Testis (tissue), 3 donors: ENCODE results near the gene KCNQ5. TPM values are rescaled to one million over a fixed set of nuclear protein-coding genes. Genes with fewer than 3 reads are reported as not detected.

Experiments
- DNase-seq: peaks from one replicate; pipeline ENCODE4 v3.0.0-alpha.2; 2019
- H3K27ac ChIP-seq, 2 donors: fragments of 200-600 bp; sonication (generic); one replicate each; pipeline ENCODE4 v1.5.1; 2019
- H3K27me3 ChIP-seq: fragments of 200-600 bp; sonication (generic); one replicate; pipeline ENCODE4 v1.5.1; 2019
- H3K36me3 ChIP-seq: fragments of 200-600 bp; sonication (generic); one replicate; pipeline ENCODE4 v1.5.1; 2017; ENCODE audit warnings: low read depth; ENCODE audit errors: missing control alignments
- H3K4me1 ChIP-seq: fragments of 200-600 bp; sonication (generic); one replicate; pipeline ENCODE4 v1.5.1; 2019
- H3K4me3 ChIP-seq, 2 donors: fragments of 200-600 bp; sonication (generic); one replicate each; pipeline ENCODE4 v1.5.1; 2017 to 2019
- H3K9me3 ChIP-seq: fragments of 200-600 bp; sonication (generic); one replicate; pipeline ENCODE4 v1.5.1; 2017
- POLR2A ChIP-seq: fragments of 450-650 bp; IDR thresholded peaks from one replicate; pipeline ENCODE4 v1.6.1; 2017; ENCODE audit warnings: antibody characterized with exemption, mild to moderate bottlenecking, moderate library complexity
- WGBS, 2 donors: methylation state at CpG; one replicate each; pipeline ENCODE4 v1.1.5; 2018; 5-methylcytosine and 5-hydroxymethylcytosine counted together
- intact Hi-C: fragments of 100-400 bp; cut with DNase I; formaldehyde crosslinking; loops from one replicate; pipeline ENCODE4 v1.15.1; 2023; ENCODE audit warnings: low total_unique reads
- polyA plus RNA-seq: library from polyadenylated mRNA; stranded (reverse); fragments of 350-450 nt; fragmentation: Illumina TruSeq; extraction: RNeasy Lipid Tissue Mini Kit (QIAGEN cat#74804); gene quantifications from one replicate; pipeline ENCODE4 v1.2.3, GENCODE V29; 2014; ENCODE audit warnings: low read depth, low replicate concordance; ENCODE audit not compliant: insufficient read depth
- total RNA-seq, 2 donors: library from RNA; depleted of rRNA; stranded (reverse); fragments of >200 nt; gene quantifications; one replicate each; pipeline ENCODE4 v1.2.3, GENCODE V29; 2016
- TF ChIP-seq, protein P1 (sequence below), 3 experiments: fragments of 450-650 bp in 2 of 3; fragments of 200-600 bp in 1 of 3; sonication (generic) in 1 of 3; IDR thresholded peaks; one replicate each; pipeline ENCODE4 v1.5.1; 2016 to 2019; ENCODE audit warnings: antibody characterized with exemption in 3 of 3, mild to moderate bottlenecking in 2 of 3, moderate library complexity in 1 of 3

Gene KCNQ5
- total and polyA plus RNA-seq, 3 donors from 2014 or later: 0.43 to 1.1 (median 0.73) TPM

DNA sequence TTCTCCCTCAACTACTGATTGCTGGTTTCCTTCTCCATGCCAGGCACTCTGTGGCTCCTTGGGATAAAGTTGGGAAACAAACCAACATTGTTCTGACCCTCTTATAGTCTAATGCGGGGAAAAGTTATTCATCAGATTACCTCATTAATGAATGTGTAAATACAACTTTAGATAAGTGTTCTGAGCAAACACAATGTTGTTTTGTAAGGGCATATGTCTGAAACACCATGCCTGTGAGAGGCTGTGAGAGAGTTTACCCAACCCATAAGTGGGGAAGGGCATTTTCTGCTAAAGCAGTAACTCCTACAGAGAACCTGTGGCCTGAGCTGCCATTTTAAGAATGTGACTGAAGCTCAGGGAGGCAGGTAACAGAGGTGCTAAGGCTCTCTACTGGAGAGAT lies 319.9 kb downstream of the KCNQ5 start:
- intact Hi-C loops: no loop called here
- TF ChIP-seq POLR2A: no peak
- TF ChIP-seq, protein P1, sequence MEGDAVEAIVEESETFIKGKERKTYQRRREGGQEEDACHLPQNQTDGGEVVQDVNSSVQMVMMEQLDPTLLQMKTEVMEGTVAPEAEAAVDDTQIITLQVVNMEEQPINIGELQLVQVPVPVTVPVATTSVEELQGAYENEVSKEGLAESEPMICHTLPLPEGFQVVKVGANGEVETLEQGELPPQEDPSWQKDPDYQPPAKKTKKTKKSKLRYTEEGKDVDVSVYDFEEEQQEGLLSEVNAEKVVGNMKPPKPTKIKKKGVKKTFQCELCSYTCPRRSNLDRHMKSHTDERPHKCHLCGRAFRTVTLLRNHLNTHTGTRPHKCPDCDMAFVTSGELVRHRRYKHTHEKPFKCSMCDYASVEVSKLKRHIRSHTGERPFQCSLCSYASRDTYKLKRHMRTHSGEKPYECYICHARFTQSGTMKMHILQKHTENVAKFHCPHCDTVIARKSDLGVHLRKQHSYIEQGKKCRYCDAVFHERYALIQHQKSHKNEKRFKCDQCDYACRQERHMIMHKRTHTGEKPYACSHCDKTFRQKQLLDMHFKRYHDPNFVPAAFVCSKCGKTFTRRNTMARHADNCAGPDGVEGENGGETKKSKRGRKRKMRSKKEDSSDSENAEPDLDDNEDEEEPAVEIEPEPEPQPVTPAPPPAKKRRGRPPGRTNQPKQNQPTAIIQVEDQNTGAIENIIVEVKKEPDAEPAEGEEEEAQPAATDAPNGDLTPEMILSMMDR (IDR thresholded peaks at IDR 0.05): no peak
- Histone ChIP-seq H3K27me3 (no peaks in the 10 kb centered on the region), H3K9me3 (no peaks in the 10 kb centered on the region), H3K4me1 (no peaks in the 10 kb centered on the region), H3K36me3 (no peaks in the 10 kb centered on the region), H3K27ac (no peak overlapping the region), H3K4me3 (no peak overlapping the region)
- DNase-seq: no peak
- 94 to 95% methylated on average over 1 of the region's 1 CpG for WGBS, 2 donors

DNA sequence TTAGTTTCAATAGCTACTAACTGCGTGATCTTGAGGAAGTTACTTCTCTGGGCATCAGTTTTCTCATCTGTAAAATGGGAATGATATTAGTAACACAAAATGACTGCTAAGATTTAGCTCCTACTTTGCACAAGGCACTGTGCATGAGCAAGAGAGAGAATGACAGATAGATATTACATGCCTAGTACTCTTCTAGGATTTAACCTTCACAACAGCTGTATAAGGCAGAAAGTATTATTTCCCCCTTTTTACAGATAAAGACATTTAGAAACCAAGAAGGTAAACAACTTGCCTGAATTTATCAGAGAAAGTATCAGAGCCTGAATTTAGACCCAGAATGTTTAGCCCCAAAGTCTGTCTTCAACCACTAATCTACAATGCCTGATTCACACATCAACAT lies 321.8 kb downstream of the KCNQ5 start:
- Histone ChIP-seq H3K9me3 (no peaks in the 10 kb centered on the region), H3K27me3 (no peaks in the 10 kb centered on the region), H3K4me1 (no peaks in the 10 kb centered on the region), H3K4me3 (no peak overlapping the region), H3K36me3 (no peaks in the 10 kb centered on the region), H3K27ac (no peak overlapping the region)
- WGBS, 2 donors: 91 to 97% methylated on average over 1 of the region's 1 CpG
- intact Hi-C loops: no loop called here
- TF ChIP-seq, protein P1 (IDR thresholded peaks at IDR 0.05): no peak
- no peak for TF ChIP-seq POLR2A
- no peak for DNase-seq

DNA sequence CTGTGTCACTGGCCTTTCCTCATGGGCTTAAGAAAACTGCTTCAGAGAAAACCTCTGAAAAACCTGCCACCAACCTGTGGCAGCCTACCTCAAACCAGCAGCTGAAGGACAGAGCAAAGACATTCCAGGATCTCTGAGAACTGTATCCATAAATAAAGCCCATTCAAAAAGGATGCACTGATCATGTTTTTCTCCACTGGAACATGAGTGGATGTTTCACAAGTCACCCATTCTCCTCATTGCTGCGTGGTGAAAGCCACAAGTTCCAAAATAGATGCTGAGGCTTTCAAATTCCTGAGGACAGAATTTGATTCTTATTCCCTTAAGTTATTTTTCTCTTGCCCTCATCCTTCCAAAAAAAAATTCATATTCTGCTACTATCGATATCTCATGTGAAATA lies 322.8 kb downstream of the KCNQ5 start:
- H3K27ac ChIP-seq: no peak overlapping the region
- TF ChIP-seq, protein P1 (IDR thresholded peaks at IDR 0.05): no peak
- TF ChIP-seq POLR2A: no peak

DNA sequence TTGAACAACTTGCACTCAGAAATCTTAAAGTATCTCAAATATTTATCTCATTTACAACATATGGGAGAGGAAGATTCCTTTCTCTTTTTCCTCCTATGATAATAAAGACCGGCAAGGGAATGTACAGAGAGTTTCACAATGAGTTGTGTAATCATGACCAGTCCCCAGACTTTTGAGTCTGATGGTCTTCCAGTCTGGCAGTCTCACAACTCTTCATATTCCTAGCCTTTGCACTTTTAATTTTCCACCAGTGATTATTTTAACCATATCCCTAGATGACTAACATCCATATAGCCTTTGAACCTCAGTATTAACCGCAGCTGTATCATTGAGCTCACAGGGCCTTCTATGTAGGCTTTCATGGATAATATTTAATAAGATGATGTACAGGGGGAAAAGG lies 324.9 kb downstream of the KCNQ5 start:
- TF ChIP-seq, protein P1 (IDR thresholded peaks at IDR 0.05): no peak
- TF ChIP-seq POLR2A: no peak
- no peak overlapping the region for H3K27ac ChIP-seq
- H3K9me3 ChIP-seq: no peaks in the 10 kb centered on the region
- H3K27me3 ChIP-seq: no peaks in the 10 kb centered on the region
- H3K36me3 ChIP-seq: no peaks in the 10 kb centered on the region
- DNase-seq: no peak
- intact Hi-C loops: no loop called here
- no peak overlapping the region for H3K4me3 ChIP-seq
- 84 to 87% methylated on average over 2 of the region's 2 CpGs for WGBS, 2 donors
- H3K4me1 ChIP-seq: no peaks in the 10 kb centered on the region

More for the DNA sequence above, 322.8 kb downstream of the KCNQ5 start:
- intact Hi-C loops: no loop called here
- no peaks in the 10 kb centered on the region for H3K9me3 ChIP-seq
- no peak for DNase-seq
- no peaks in the 10 kb centered on the region for H3K27me3 ChIP-seq
- H3K4me1 ChIP-seq: no peaks in the 10 kb centered on the region
- no peak overlapping the region for H3K4me3 ChIP-seq
- H3K36me3 ChIP-seq: no peaks in the 10 kb centered on the region
- WGBS, 2 donors: 76 to 85% methylated on average over 2 of the region's 2 CpGs

DNA sequence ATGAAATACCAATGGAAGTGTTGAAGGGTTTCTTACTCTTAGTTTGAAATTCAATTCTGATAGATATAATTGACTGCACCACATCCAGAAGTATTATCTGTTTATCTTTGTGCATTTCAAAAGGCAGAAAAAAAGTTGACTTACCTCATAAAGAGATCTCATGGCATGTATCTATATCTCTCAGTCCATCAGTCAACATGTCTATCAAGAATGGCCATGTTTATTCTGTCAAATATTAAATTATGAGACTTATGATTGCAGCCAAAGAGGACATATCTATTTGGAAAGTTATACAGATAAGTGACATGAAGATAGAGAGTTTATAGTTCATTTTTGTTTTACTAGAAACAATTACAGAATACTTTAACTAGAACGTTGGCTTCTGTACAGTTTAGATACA lies 325.7 kb downstream of the KCNQ5 start:
- H3K27ac ChIP-seq: no peak overlapping the region
- H3K4me1 ChIP-seq: no peaks in the 10 kb centered on the region
- intact Hi-C loops: no loop called here
- DNase-seq: no peak
- H3K36me3 ChIP-seq: no peaks in the 10 kb centered on the region
- no peaks in the 10 kb centered on the region for H3K9me3 ChIP-seq
- H3K27me3 ChIP-seq: no peaks in the 10 kb centered on the region
- WGBS, 2 donors: 16 to 41% methylated on average over 1 of the region's 1 CpG
- TF ChIP-seq POLR2A: no peak
- TF ChIP-seq, protein P1 (IDR thresholded peaks at IDR 0.05): no peak
- no peak overlapping the region for H3K4me3 ChIP-seq
